Fibroblast of lung (primary cell): ENCODE results near the gene SOX30.

ENCODE experiments used
- EZH2 ChIP-seq: IDR thresholded peaks from 2 replicates; pipeline ENCODE4 v1.5.1; 2012; ENCODE audit warnings: low read length, control low read depth, mild to moderate bottlenecking; ENCODE audit errors: missing control alignments
- TF ChIP-seq, protein P1 (sequence below), 2 donors: IDR thresholded peaks in 1 of 2; conservative IDR thresholded peaks in 1 of 2; 1 replicate in 1 of 2; 2 replicates in 1 of 2; pipeline ENCODE4 v1.5.1; 2011 to 2012; ENCODE audit warnings: low read length in 2 of 2, control low read depth in 1 of 2, inconsistent platforms in 1 of 2, low read depth in 1 of 2, mild to moderate bottlenecking in 1 of 2

DNA sequence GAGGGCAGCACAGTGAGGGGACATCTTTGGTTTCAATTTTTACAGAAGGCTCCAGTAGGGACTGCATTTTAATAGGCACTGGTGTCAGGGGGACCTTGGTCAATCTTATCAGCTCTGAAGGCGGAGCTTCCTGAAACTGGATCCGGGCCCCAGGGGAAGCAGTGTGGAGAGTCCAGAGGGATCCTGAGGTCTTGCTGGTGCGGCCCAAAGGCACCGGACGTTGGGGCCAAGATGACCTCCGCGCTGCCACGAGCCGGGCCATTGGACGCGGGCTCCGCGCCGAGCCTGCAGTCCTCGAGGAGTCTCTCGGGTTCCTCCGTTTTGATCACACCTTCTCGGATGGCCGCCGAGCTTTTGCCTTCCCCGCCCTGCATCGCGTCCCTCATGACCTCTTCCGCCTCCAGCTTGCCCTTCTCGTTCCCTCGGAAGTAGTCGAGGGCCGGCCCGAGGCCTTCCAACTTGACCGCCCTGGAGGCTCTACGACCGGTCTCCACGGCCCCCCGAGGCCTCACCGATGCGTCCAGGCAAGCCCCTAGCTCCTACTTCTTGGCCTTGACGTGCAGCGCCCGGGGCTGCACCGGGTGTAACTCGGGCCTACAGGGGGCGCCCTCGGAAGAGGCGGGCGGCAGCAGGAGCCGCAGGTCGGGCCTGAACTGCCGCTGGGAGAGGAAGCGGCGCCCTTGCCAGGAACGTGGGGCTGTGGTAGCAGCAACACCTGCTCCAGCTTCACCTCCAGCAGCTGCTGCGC is 37.9 kb upstream of the SOX30 start:
- TF ChIP-seq, protein P1, sequence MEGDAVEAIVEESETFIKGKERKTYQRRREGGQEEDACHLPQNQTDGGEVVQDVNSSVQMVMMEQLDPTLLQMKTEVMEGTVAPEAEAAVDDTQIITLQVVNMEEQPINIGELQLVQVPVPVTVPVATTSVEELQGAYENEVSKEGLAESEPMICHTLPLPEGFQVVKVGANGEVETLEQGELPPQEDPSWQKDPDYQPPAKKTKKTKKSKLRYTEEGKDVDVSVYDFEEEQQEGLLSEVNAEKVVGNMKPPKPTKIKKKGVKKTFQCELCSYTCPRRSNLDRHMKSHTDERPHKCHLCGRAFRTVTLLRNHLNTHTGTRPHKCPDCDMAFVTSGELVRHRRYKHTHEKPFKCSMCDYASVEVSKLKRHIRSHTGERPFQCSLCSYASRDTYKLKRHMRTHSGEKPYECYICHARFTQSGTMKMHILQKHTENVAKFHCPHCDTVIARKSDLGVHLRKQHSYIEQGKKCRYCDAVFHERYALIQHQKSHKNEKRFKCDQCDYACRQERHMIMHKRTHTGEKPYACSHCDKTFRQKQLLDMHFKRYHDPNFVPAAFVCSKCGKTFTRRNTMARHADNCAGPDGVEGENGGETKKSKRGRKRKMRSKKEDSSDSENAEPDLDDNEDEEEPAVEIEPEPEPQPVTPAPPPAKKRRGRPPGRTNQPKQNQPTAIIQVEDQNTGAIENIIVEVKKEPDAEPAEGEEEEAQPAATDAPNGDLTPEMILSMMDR (conservative IDR thresholded peaks at IDR 0.05 in 1 of 2, IDR thresholded peaks at IDR 0.05 in 1 of 2; ENCODE audit: low read depth in 1 of 2, low read length in 2 of 2), result no peak
- TF ChIP-seq EZH2, result no peak
